Naive B cell (primary cell): ENCODE data around the gene COL5A2. TPM values are rescaled to one million over a fixed set of nuclear protein-coding genes. Genes with fewer than 3 reads are reported as not detected.
A peak's percentile ranks its signal among the peaks of the same experiment; 100 is the strongest.

Experiments
- ATAC-seq, 2 donors: fragments of 150-1000 bp; cut with Tn5 transposase; 2 replicates each; pipeline ENCODE4 v1.10.0; 2021; ENCODE audit warnings: low read depth in 2 of 2, mild to moderate bottlenecking in 2 of 2, moderate library complexity in 2 of 2
- DNase-seq: peaks from one replicate; pipeline ENCODE4 v3.0.0; 2022
- H3K27ac Mint-ChIP-seq, 6 donors: one replicate each; pipeline ENCODE4 v1.8.0; 2020 to 2022; ENCODE audit warnings: mild to moderate bottlenecking in 6 of 6, mixed read lengths in 6 of 6, moderate library complexity in 5 of 6, inconsistent platforms in 2 of 6
- H3K27me3 Mint-ChIP-seq, 3 donors: one replicate each; pipeline ENCODE4 v1.8.0; 2021 to 2022; ENCODE audit warnings: mixed read lengths in 3 of 3, mild to moderate bottlenecking in 1 of 3
- H3K36me3 Mint-ChIP-seq, 2 donors: one replicate each; pipeline ENCODE4 v1.8.0; 2020 to 2022; ENCODE audit warnings: mixed read lengths in 2 of 2, inconsistent platforms in 1 of 2, mild to moderate bottlenecking in 1 of 2
- H3K4me1 Mint-ChIP-seq, 3 donors: one replicate each; pipeline ENCODE4 v1.8.0; 2020 to 2022; ENCODE audit warnings: mixed read lengths in 3 of 3, inconsistent platforms in 1 of 3, mild to moderate bottlenecking in 1 of 3, moderate library complexity in 1 of 3
- H3K4me3 Mint-ChIP-seq, 8 donors: one replicate each; pipeline ENCODE4 v1.8.0; 2020 to 2022; ENCODE audit warnings: mild to moderate bottlenecking in 8 of 8, mixed read lengths in 8 of 8, moderate library complexity in 8 of 8, inconsistent platforms in 2 of 8
- H3K9me3 Mint-ChIP-seq, 7 donors: one replicate each; pipeline ENCODE4 v1.8.0; 2020 to 2022; ENCODE audit warnings: mixed read lengths in 7 of 7, mild to moderate bottlenecking in 5 of 7, inconsistent platforms in 2 of 7, moderate library complexity in 1 of 7
- polyA plus RNA-seq, 6 donors: library from polyadenylated mRNA; unstranded; fragments of 300-500 nt; fragmentation: Illumina TruSeq; gene quantifications; one replicate each; pipeline ENCODE4 v1.2.3, GENCODE V29; 2021; ENCODE audit warnings: low read depth in 6 of 6

The COL5A2 gene
- polyA plus RNA-seq, 6 donors from 2014 or later, result 0.13 to 0.31 TPM; not detected in 4

DNA sequence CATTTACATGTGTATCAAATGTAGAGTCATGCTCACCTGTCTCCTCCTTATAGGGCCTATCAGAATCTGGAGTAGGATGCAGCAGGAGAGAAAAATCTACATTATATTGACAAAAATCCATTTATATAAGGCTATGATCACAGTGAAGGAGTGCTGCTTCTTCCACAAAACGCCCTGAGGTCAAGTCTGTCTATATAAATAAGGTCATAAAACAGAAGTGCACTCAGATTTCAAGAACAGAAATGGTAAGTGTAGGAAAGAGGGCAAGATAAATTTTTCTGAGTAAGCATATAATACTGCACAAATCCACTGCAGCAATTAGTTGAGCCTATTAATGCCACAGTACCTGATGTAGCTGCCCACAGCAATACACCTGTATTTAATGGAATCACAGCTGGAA lies 51.8 kb downstream of the COL5A2 start:
- Mint-ChIP-seq H3K4me3 (no peak overlapping the region), H3K9me3 (no peaks in the 10 kb centered on the region), H3K4me1 (no peaks in the 10 kb centered on the region), H3K27me3 (peaks cover 0 to 3% (median 0%) of the 10 kb centered on the region in 3 donors), H3K36me3 (no peaks in the 10 kb centered on the region), H3K27ac (no peak overlapping the region)
- DNase-seq (no peak), ATAC-seq (no peak)

DNA sequence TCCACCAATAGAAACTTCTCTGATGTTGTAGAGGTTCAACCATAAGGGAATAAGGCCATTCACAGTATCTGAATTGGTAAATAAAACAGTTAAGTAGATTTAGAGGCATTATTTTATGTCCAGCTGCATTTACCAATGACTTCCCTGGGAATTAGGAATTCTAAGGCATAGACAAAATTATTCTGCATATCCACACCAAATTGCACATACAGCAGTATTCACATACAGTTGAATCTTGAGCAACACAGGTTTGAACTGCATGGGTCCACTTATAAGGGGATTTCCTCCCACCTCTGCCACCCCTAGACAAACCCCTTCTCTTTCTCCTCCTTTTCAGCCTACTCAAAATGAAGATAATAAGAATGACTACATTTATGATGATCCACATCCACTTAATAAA lies 54.4 kb downstream of the COL5A2 start:
- DNase-seq (no peak), ATAC-seq (no peak)
- H3K27me3 Mint-ChIP-seq, result peaks cover 0 to 3% (median 0%) of the 10 kb centered on the region in 3 donors
- H3K4me3 Mint-ChIP-seq, result no peak overlapping the region
- H3K9me3 Mint-ChIP-seq, result no peaks in the 10 kb centered on the region
- H3K27ac Mint-ChIP-seq, result no peak overlapping the region
- H3K36me3 Mint-ChIP-seq, result no peaks in the 10 kb centered on the region
- H3K4me1 Mint-ChIP-seq, result no peaks in the 10 kb centered on the region

GRCh38 chr2:189124175-189124574 lies 55.4 kb downstream of the COL5A2 start:
- no peak overlapping the region for H3K4me3 Mint-ChIP-seq
- no peak for DNase-seq
- no peaks in the 10 kb centered on the region for H3K4me1 Mint-ChIP-seq
- no peaks in the 10 kb centered on the region for H3K9me3 Mint-ChIP-seq
- no peaks in the 10 kb centered on the region for H3K36me3 Mint-ChIP-seq
- no peak overlapping the region for H3K27ac Mint-ChIP-seq
- no peak for ATAC-seq
- peaks cover 0 to 4% (median 0%) of the 10 kb centered on the region in 3 donors for H3K27me3 Mint-ChIP-seq

DNA sequence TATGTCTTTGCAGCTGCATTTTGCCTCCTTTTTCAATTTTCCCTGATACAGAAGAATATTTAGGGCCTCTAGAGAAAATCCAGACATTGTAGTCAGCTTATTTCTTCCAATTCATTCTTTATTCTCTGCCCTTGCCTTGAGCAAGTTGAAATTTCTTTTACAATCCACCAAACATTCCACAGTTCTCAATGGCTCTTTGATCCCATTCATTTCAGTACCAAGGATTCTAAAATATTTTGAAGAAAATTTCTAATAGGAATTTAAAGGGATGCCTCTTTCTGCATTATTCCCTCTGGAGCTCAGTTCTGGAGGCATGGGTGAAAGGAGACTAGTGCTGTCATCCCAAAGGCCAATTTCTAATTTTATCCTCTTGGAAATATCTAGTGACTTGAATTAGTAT lies 61.2 kb downstream of the COL5A2 start:
- H3K27ac Mint-ChIP-seq, result no peak overlapping the region
- H3K9me3 Mint-ChIP-seq, result no peaks in the 10 kb centered on the region

DNA sequence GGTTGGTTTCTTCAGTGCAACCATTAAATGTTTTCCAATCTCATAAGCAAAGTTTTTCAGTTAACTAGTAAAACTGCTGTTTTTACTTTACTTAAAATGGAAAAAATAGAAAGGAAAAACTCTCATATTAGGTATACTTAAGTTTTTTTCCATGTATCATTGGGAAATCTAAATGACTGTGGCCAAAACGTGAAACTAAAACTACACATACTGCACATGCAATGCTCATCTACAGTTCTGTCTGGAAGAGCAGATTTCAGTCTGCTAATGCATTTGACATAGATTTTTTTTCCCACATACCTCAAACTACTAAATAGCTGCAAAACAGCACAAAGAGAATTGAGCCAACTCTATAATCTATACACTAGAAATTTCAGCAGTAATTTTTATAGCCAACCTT lies 62.6 kb downstream of the COL5A2 start:
- Mint-ChIP-seq H3K4me1 (no peaks in the 10 kb centered on the region), H3K27ac (no peak overlapping the region), H3K27me3 (peaks cover 0 to 10% (median 0%) of the 10 kb centered on the region in 3 donors), H3K4me3 (no peak overlapping the region), H3K36me3 (no peaks in the 10 kb centered on the region), H3K9me3 (no peaks in the 10 kb centered on the region)
- ATAC-seq (no peak), DNase-seq (no peak)

More for the DNA sequence above, 61.2 kb downstream of the COL5A2 start:
- no peak for ATAC-seq
- H3K27me3 Mint-ChIP-seq, result peaks cover 0 to 10% (median 0%) of the 10 kb centered on the region in 3 donors
- no peak overlapping the region for H3K4me3 Mint-ChIP-seq
- no peaks in the 10 kb centered on the region for H3K4me1 Mint-ChIP-seq
- DNase-seq, result no peak
- no peaks in the 10 kb centered on the region for H3K36me3 Mint-ChIP-seq

DNA sequence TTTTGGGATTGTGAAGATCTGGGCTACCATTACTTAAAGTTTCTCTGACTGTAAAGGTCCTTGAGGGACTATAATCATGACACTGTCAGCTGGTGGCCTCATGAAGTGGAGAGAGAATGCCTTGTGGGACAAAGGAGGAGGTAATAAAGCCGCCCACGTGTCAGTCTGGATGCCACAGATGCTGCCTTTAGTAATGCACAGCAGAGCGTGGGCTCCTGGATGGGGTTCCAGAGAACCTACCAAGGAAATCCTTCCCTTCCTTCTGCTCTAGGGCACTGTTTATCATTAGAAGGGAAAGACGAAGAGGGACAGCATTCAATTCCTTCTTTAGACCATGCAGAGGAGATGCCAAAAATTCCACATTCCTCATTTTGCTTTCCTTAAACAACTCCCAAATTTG lies 63.5 kb downstream of the COL5A2 start:
- Mint-ChIP-seq H3K27me3 (peaks cover 0 to 10% (median 0%) of the 10 kb centered on the region in 3 donors), H3K4me1 (no peaks in the 10 kb centered on the region), H3K36me3 (no peaks in the 10 kb centered on the region), H3K4me3 (no peak overlapping the region), H3K27ac (no peak overlapping the region), H3K9me3 (no peaks in the 10 kb centered on the region)
- ATAC-seq (no peak), DNase-seq (no peak)

DNA sequence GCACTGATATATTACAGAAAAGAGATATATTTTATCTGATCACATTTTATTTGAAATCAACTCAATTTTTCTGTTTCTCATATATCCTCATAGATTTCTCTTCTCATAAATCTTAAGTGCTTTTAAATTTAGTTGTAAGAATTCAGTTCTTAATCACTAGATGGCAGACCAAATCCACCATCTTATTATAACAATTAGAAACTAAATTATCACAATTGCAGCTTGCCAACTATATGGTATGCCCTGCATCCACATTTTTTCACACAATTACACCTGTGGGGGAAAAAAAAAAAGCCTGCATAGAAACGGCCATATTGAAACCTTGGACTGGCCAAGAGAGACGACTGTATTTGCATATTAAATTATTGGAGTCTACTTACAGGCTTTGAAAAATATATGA lies 64.4 kb downstream of the COL5A2 start:
- Mint-ChIP-seq H3K4me1 (no peaks in the 10 kb centered on the region), H3K36me3 (no peaks in the 10 kb centered on the region), H3K27ac (peak overlapping the region in 1 of 6 donors; percentile 19), H3K4me3 (no peak overlapping the region), H3K9me3 (no peaks in the 10 kb centered on the region), H3K27me3 (peaks cover 0 to 10% (median 0%) of the 10 kb centered on the region in 3 donors)
- DNase-seq (no peak), ATAC-seq (no peak)

GRCh38 chr2:189113963-189114362 lies 65.6 kb downstream of the COL5A2 start:
- Mint-ChIP-seq H3K9me3 (no peaks in the 10 kb centered on the region), H3K4me1 (no peaks in the 10 kb centered on the region), H3K36me3 (no peaks in the 10 kb centered on the region), H3K27me3 (peaks cover 0 to 7% (median 0%) of the 10 kb centered on the region in 3 donors), H3K27ac (no peak overlapping the region), H3K4me3 (no peak overlapping the region)
- no peak for ATAC-seq
- no peak for DNase-seq

DNA sequence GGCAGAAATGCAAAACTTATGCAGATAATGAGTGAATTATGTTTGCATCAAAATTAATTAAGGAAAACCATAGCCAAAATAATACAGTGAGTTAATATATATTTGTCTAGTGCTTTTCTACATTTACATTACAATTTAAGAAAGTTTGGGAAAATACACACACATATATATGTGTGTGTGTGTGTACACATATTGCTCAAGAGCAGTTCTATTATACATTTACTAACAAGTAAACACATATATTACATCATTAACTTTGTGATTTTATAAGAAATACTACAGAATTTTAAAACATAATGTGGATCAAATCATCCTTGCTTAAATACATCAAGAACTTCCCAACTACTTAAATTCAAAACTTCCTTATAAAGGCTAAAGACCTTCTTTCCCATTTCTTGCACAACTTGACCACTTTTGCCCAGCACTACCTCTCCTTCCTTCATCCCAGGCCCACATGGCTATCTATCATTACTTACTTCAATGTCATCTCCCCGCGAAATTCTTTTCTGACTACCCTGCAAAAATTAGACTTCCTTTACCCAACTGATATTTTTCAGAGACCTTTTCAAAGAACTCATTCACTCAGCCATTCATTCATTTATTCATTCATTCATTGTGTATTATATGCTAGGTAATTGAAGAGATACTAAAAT lies 68.4 kb downstream of the COL5A2 start:
- no peak for DNase-seq
- no peak for ATAC-seq
- Mint-ChIP-seq H3K36me3 (no peaks in the 10 kb centered on the region), H3K4me3 (no peak overlapping the region), H3K27ac (no peak overlapping the region), H3K9me3 (no peaks in the 10 kb centered on the region), H3K4me1 (no peaks in the 10 kb centered on the region), H3K27me3 (peaks cover 0 to 1% (median 0%) of the 10 kb centered on the region in 3 donors)

DNA sequence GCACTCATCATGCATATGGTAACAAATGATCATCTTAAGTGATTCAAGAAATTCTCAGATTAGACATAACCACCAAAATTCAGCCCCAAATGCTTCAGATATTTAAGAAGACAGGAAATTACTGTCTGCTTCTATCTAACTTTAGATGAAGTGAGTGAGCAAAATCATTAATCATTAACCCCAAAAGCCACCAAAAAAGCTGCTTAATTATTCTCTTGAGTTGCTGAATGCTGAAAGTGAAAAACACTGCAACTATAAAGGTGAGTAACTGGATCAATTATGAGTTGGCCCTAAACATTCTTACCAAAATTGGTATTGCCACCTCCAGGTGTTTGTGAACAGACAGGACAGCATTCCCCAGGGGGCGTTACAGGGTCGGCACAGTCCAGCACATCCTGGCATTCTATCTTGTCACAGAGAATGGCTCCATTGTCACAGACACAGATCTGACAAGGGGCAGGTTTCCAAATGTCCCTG lies 69.6 kb downstream of the COL5A2 start:
- Mint-ChIP-seq H3K27ac (no peak overlapping the region), H3K27me3 (no peaks in the 10 kb centered on the region), H3K4me3 (no peak overlapping the region), H3K4me1 (no peaks in the 10 kb centered on the region), H3K36me3 (no peaks in the 10 kb centered on the region), H3K9me3 (no peaks in the 10 kb centered on the region)
- DNase-seq (no peak), ATAC-seq (no peak)

DNA sequence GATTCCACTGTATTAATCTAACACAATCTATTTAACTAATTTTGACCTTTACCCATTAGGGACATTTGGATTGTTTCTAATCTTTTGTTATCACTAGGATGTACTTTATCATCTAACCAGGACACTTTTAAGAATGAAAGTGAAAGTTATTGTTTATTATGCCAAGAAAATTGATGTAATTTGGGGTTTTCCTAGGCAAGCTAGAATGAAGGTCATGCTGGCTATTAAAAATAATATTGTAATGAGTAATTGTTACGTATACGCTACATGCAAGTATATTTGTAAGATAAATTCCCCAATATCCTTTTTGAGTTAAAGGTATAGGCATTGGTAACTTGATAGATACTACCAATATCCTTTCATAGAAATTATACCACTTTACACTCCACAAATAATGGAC lies 74.6 kb downstream of the COL5A2 start:
- H3K4me3 Mint-ChIP-seq, result no peak overlapping the region
- no peaks in the 10 kb centered on the region for H3K36me3 Mint-ChIP-seq
- DNase-seq, result no peak
- no peaks in the 10 kb centered on the region for H3K27me3 Mint-ChIP-seq
- H3K9me3 Mint-ChIP-seq, result no peaks in the 10 kb centered on the region
- no peak for ATAC-seq
- H3K27ac Mint-ChIP-seq, result no peak overlapping the region
- H3K4me1 Mint-ChIP-seq, result no peaks in the 10 kb centered on the region

- no peaks in the 10 kb centered on the region for H3K4me1 Mint-ChIP-seq
These were observed 76.8 kb downstream of the COL5A2 start for GRCh38 chr2:189102735-189103134.

GRCh38 chr2:189097934-189098333 lies 81.6 kb downstream of the COL5A2 start:
- H3K4me3 Mint-ChIP-seq, result no peak overlapping the region
- H3K36me3 Mint-ChIP-seq, result no peaks in the 10 kb centered on the region
- ATAC-seq (no peak), DNase-seq (no peak)
- peaks cover 0 to 5% (median 2%) of the 10 kb centered on the region in 3 donors for H3K4me1 Mint-ChIP-seq
- H3K27ac Mint-ChIP-seq, result no peak overlapping the region
- no peaks in the 10 kb centered on the region for H3K27me3 Mint-ChIP-seq
- H3K9me3 Mint-ChIP-seq, result no peaks in the 10 kb centered on the region

More at GRCh38 chr2:189102735-189103134, 76.8 kb downstream of the COL5A2 start:
- H3K36me3 Mint-ChIP-seq, result no peaks in the 10 kb centered on the region
- H3K4me3 Mint-ChIP-seq, result no peak overlapping the region
- H3K9me3 Mint-ChIP-seq, result no peaks in the 10 kb centered on the region
- DNase-seq, result no peak
- no peak for ATAC-seq
- H3K27ac Mint-ChIP-seq, result no peak overlapping the region
- no peaks in the 10 kb centered on the region for H3K27me3 Mint-ChIP-seq

DNA sequence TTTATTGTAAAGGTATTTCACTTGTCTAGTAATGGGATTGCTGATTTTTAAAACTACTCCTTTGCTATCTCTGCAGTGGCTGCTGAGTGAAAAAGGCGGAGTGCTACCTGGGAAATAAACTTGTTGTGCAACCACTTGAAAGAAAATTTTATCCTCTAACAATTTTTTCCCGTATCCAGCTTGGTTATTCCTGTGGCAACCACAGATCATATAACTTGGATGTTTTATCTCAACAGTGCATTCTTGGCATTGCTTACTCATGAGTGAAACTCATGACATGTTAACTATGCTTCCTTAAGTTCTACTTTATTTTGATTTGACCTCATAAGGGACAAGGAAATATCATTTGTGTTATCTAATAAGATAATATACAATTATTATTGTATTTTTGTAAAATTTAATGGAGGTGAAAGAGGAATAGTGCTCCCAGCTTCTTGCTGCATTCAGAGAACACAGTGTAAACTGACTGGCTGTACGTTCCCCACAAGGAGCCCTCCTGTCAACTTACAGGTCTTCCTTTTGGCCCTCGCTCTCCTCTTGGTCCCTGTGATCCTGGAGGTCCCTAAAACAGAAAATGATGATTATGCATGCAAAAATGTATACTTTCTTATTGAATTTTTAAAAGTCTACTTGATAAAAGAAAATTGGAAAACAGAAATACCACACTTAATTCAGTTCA lies 82.7 kb downstream of the COL5A2 start:
- Mint-ChIP-seq H3K4me1 (peaks cover 0 to 5% (median 2%) of the 10 kb centered on the region in 3 donors), H3K4me3 (no peak overlapping the region), H3K9me3 (no peaks in the 10 kb centered on the region), H3K36me3 (no peaks in the 10 kb centered on the region), H3K27ac (no peak overlapping the region), H3K27me3 (no peaks in the 10 kb centered on the region)
- no peak for ATAC-seq
- no peak for DNase-seq
